Astrocyte (in vitro differentiated cells and primary cell): ENCODE results near the gene TAOK2. TPM values are rescaled to one million over a fixed set of nuclear protein-coding genes. Genes with fewer than 3 reads are reported as not detected.
A peak's percentile ranks its signal among the peaks of the same experiment; 100 is the strongest.
"Not testable (repeated sequence)": the region's sequence is repeated elsewhere in the genome, so short reads cannot be mapped to it uniquely, and the experiment has no call there.

Experiments used
- DNase-seq: peaks from one replicate; pipeline ENCODE4 v3.0.0-alpha.2; 2010; ENCODE audit warnings: low read depth
- FAIRE-seq: peaks from 2 replicates; lab custom pipeline; 2011; peaks lifted over from hg19 to GRCh38; lab: Jason Lieb, UNC
- H2AFZ ChIP-seq: 2 replicates; pipeline ENCODE4 v1.6.0; 2012; ENCODE audit warnings: low read depth, low read length, inconsistent platforms
- H3K27ac ChIP-seq: 2 replicates; pipeline ENCODE4 v1.5.1; 2011; ENCODE audit warnings: low read depth, low read length, inconsistent platforms
- H3K27me3 ChIP-seq: 2 replicates; pipeline ENCODE4 v1.6.0; 2011; ENCODE audit warnings: low read length, inconsistent platforms; ENCODE audit not compliant: insufficient read depth
- H3K36me3 ChIP-seq: 2 replicates; pipeline ENCODE4 v1.5.1; 2011; ENCODE audit warnings: low read length, inconsistent platforms; ENCODE audit not compliant: insufficient read depth
- H3K4me1 ChIP-seq: 2 replicates; pipeline ENCODE4 v1.5.1; 2011; ENCODE audit warnings: low read length, inconsistent platforms; ENCODE audit not compliant: insufficient read depth
- H3K4me2 ChIP-seq: 2 replicates; pipeline ENCODE4 v1.6.0; 2012; ENCODE audit warnings: low read length, inconsistent platforms
- H3K4me3 ChIP-seq: 2 replicates; pipeline ENCODE4 v1.5.1; 2011; ENCODE audit warnings: low read depth, mild to moderate bottlenecking, low read length, inconsistent platforms; ENCODE audit not compliant: insufficient read depth
- H3K79me2 ChIP-seq: 2 replicates; pipeline ENCODE4 v1.6.0; 2012; ENCODE audit warnings: mild to moderate bottlenecking, low read length, inconsistent platforms; ENCODE audit not compliant: insufficient read depth
- H3K9ac ChIP-seq: 2 replicates; pipeline ENCODE4 v1.6.0; 2012; ENCODE audit warnings: mild to moderate bottlenecking, low read length, inconsistent platforms
- H3K9me3 ChIP-seq: 2 replicates; pipeline ENCODE4 v1.5.1; 2012; ENCODE audit warnings: low read depth, mild to moderate bottlenecking, low read length, inconsistent platforms; ENCODE audit not compliant: insufficient read depth
- H4K20me1 ChIP-seq: 2 replicates; pipeline ENCODE4 v1.6.0; 2012; ENCODE audit warnings: low read length, inconsistent platforms; ENCODE audit not compliant: insufficient read depth
- H3K27ac Mint-ChIP-seq: one replicate; pipeline ENCODE4 v1.8.0; 2021; ENCODE audit warnings: mild to moderate bottlenecking, mixed read lengths; ENCODE audit not compliant: unreplicated experiment
- H3K27me3 Mint-ChIP-seq: one replicate; pipeline ENCODE4 v1.8.0; 2021; ENCODE audit warnings: low read depth, mixed read lengths; ENCODE audit not compliant: unreplicated experiment
- H3K36me3 Mint-ChIP-seq: one replicate; pipeline ENCODE4 v1.8.0; 2021; ENCODE audit warnings: low read depth, mixed read lengths; ENCODE audit not compliant: unreplicated experiment
- H3K4me1 Mint-ChIP-seq: one replicate; pipeline ENCODE4 v1.8.0; 2021; ENCODE audit warnings: low read depth, mixed read lengths; ENCODE audit not compliant: unreplicated experiment
- H3K4me3 Mint-ChIP-seq: one replicate; pipeline ENCODE4 v1.8.0; 2021; ENCODE audit warnings: mild to moderate bottlenecking, moderate library complexity, mixed read lengths; ENCODE audit not compliant: unreplicated experiment
- H3K9me3 Mint-ChIP-seq: one replicate; pipeline ENCODE4 v1.8.0; 2021; ENCODE audit warnings: mild to moderate bottlenecking, mixed read lengths; ENCODE audit not compliant: unreplicated experiment
- EZH2 ChIP-seq: IDR thresholded peaks from 2 replicates; pipeline ENCODE4 v1.6.1; 2012; ENCODE audit warnings: mild to moderate bottlenecking, low read length, inconsistent platforms; ENCODE audit not compliant: insufficient read depth
- total RNA-seq: library from RNA; stranded (reverse); gene quantifications from 2 replicates; pipeline ENCODE4 v1.2.1, GENCODE V29; 2021
- TF ChIP-seq, protein P1 (sequence below): IDR thresholded peaks from 2 replicates; pipeline ENCODE4 v1.5.1; 2011; ENCODE audit warnings: low read depth, mild to moderate bottlenecking, inconsistent platforms, low read length, moderate library complexity; ENCODE audit not compliant: insufficient read depth

Gene TAOK2
- total RNA-seq, 1 donor from 2014 or later, result 55.9 TPM

DNA sequence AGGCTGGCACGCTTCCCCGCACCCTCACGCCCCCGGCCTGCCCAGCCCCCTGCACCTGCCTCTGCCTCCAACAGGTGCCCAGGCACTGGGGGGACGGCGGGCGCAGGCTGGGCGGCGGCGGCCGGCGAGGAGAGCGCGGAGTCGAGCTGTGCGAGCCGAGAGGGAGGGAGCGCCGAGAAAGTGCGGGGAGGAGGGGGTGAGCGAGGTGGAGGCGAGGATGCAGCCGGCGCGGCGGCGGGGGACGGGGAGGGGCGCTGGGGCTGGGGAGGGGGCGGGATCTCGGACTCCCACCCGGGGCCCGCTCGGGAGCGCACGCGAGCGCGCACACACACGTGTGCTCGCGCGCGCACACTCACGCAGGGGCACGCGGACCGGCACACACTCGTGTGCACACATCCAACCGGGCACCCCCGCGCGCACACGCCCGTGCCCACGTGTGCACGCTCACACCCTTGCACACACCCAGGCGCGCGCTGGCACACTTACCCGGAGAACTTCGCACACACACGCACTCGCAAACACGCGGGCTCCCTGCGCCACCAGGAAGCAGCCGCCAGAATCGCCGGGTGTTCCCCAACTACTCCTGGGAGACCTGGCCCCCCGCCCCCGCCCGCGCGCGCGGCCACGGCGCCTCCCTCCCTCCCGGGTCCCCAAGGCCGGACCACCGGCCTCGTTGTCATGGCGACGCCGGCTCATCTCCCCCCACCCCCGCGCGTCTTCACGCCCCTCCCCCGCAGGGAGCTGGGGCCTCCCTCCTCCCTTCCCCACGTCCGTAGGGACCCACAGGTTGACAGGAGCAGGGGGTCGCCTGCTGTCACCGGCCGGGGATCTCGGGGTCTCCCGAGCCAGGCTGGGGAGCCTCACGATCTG, 37.4 kb downstream of the TAOK2 start, which contains the start of gene DOC2A:
DOC2A (minus strand) TSS at position 184 of the 870 bp plus-strand sequence. CDS start 805 bp downstream, outside the sequence.
- H2AFZ ChIP-seq, result no peak within 1 kb of the TSS
- Mint-ChIP-seq H3K27me3 (peaks cover 30% of the 10 kb centered on the region), H3K9me3 (no peaks in the 10 kb centered on the region), H3K36me3 (peaks cover 2% of the 10 kb centered on the region), H3K4me1 (no peaks in the 10 kb centered on the region), H3K27ac (no peak within 1 kb of the TSS), H3K4me3 (peak within 1 kb of the TSS; percentile 72)
- no peaks in the 10 kb centered on the region for H3K79me2 ChIP-seq
- no peaks in the 10 kb centered on the region for H3K36me3 ChIP-seq
- peaks cover 8% of the 10 kb centered on the region for H3K27me3 ChIP-seq
- peaks cover 5% of the 10 kb centered on the region for H3K4me1 ChIP-seq
- no peak within 1 kb of the TSS for H3K27ac ChIP-seq
- no peaks in the 10 kb centered on the region for H3K9me3 ChIP-seq
- no peak within 1 kb of the TSS for H3K4me3 ChIP-seq
- TF ChIP-seq, protein P1, sequence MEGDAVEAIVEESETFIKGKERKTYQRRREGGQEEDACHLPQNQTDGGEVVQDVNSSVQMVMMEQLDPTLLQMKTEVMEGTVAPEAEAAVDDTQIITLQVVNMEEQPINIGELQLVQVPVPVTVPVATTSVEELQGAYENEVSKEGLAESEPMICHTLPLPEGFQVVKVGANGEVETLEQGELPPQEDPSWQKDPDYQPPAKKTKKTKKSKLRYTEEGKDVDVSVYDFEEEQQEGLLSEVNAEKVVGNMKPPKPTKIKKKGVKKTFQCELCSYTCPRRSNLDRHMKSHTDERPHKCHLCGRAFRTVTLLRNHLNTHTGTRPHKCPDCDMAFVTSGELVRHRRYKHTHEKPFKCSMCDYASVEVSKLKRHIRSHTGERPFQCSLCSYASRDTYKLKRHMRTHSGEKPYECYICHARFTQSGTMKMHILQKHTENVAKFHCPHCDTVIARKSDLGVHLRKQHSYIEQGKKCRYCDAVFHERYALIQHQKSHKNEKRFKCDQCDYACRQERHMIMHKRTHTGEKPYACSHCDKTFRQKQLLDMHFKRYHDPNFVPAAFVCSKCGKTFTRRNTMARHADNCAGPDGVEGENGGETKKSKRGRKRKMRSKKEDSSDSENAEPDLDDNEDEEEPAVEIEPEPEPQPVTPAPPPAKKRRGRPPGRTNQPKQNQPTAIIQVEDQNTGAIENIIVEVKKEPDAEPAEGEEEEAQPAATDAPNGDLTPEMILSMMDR, result no peak
- TF ChIP-seq EZH2, result peak; percentile 57
- H3K9ac ChIP-seq, result no peak within 1 kb of the TSS
- no peaks in the 10 kb centered on the region for H4K20me1 ChIP-seq
- FAIRE-seq, result no peak
- peak within 1 kb of the TSS; percentile 77 for H3K4me2 ChIP-seq
- DNase-seq, result no peak

DNA sequence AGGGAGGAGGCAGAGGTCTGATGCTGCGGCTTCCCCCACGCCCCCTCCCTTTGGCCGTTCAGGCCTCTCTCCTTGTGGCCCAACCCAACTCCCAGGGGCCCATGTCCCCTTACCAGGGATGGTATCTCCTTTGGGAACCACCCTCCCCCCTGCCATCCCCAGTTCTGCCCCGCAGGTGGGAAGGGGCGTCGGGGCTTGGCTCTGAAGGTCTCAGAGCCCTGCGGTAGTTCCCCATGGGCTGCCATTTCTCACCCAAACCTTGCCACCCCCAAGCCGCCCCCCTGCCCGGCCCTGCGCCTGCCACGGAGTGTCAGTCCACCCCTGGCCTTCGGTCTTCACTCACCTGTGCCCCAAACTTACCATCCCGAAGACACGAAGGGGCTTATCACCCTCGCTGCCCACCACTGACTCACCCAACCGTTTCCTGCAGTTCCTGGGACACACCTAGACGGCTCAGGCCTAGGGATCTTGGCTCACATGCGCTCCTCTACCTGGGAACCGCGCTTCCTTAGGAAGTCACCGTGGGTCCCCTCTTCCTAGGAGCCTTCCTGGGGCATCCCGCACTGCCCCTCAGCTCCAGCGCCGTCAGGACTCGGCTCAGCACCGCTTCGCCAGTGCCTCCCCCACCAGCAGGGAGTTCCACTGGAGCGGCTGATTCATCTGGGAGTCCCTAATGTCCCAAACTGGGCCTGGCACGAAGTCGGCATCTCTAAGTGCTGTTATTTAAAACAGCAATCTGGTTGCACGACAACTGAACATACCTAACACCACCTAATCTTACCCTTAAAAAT, 38.2 kb downstream of the TAOK2 start:
- H3K36me3 Mint-ChIP-seq, result no peaks in the 10 kb centered on the region
- no peaks in the 10 kb centered on the region for H3K79me2 ChIP-seq
- peaks cover 5% of the 10 kb centered on the region for H3K4me1 ChIP-seq
- H3K9me3 Mint-ChIP-seq, result no peaks in the 10 kb centered on the region
- peaks cover 30% of the 10 kb centered on the region for H3K27me3 Mint-ChIP-seq
- no peaks in the 10 kb centered on the region for H3K9me3 ChIP-seq
- H4K20me1 ChIP-seq, result no peaks in the 10 kb centered on the region
- TF ChIP-seq EZH2, result peak; percentile 46
- TF ChIP-seq, protein P1, result no peak
- H3K4me1 Mint-ChIP-seq, result no peaks in the 10 kb centered on the region
- peaks cover 8% of the 10 kb centered on the region for H3K27me3 ChIP-seq
- H3K9ac ChIP-seq, result no peak overlapping the region
- no peak overlapping the region for H3K27ac Mint-ChIP-seq
- H3K4me3 Mint-ChIP-seq, result peak overlapping the region; percentile 72
- FAIRE-seq (no peak), DNase-seq (no peak)
- no peak overlapping the region for H3K4me3 ChIP-seq
- no peaks in the 10 kb centered on the region for H3K36me3 ChIP-seq
- peak overlapping the region; percentile 77 for H3K4me2 ChIP-seq
- H2AFZ ChIP-seq, result no peak overlapping the region
- no peak overlapping the region for H3K27ac ChIP-seq

DNA sequence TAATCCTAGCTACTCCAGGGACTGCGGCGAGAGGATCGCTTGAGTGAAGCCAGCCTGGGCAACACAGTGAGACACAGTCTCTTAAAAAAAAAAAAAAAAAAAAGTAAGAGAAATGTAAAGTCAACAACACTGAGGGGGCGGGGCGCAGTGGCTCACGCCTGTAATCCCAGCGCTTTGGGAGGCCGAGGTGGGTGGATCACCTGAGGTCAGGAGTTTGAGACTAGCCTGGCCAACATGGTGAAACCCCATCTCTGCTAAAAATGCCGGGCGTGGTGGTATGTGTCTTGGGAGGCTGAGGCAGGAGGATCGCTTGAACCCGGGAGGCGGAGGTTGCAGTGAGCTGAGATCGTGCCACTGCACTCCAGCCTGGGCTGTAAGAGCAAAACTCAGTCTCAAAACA, 38.9 kb downstream of the TAOK2 start:
- H3K27me3 ChIP-seq, H3K9me3 Mint-ChIP-seq, H3K4me3 ChIP-seq, H3K79me2 ChIP-seq, H3K4me2 ChIP-seq, H2AFZ ChIP-seq, DNase-seq, H3K4me1 ChIP-seq, H3K27ac Mint-ChIP-seq, H4K20me1 ChIP-seq, H3K9me3 ChIP-seq, H3K9ac ChIP-seq, H3K27ac ChIP-seq, H3K36me3 Mint-ChIP-seq, FAIRE-seq, H3K36me3 ChIP-seq, H3K4me1 Mint-ChIP-seq: not testable (repeated sequence)
- H3K4me3 Mint-ChIP-seq, result peak overlapping the region; percentile 14
- H3K27me3 Mint-ChIP-seq, result peaks cover 30% of the 10 kb centered on the region

DNA sequence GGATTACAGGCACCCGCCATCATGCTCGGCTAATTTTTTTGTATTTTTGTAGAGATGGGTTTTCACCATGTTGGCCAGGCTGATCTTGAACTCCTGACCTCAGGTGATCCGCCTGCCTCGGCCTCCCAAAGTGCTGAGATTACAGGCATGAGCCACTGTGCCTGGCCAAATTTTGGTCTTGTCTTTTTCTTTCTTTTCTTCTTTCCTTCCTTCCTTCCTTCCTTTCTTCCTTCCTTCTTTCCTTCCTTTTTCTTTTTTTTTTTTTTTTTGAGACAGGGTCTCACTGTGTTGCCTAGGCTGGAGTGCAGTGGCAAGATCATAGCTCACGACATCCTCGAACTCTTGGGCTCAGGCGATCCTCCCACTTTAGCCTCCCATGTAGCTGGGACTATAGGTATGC, 41.8 kb downstream of the TAOK2 start:
- not testable (repeated sequence) for H3K36me3 ChIP-seq, H3K27ac Mint-ChIP-seq, H3K4me3 ChIP-seq, H3K9me3 ChIP-seq, H3K4me3 Mint-ChIP-seq, H3K36me3 Mint-ChIP-seq, FAIRE-seq, H3K27me3 ChIP-seq, H3K9ac ChIP-seq, H3K79me2 ChIP-seq, H3K4me2 ChIP-seq, H3K4me1 Mint-ChIP-seq, H3K9me3 Mint-ChIP-seq, H2AFZ ChIP-seq, H3K27ac ChIP-seq, H4K20me1 ChIP-seq, H3K4me1 ChIP-seq, DNase-seq
- H3K27me3 Mint-ChIP-seq, result peaks cover 15% of the 10 kb centered on the region
